Sciatic nerve (tissue), 2 donors: ENCODE data around the gene SPAG7. TPM values are rescaled to one million over a fixed set of nuclear protein-coding genes. Genes with fewer than 3 reads are reported as not detected.
A peak's percentile ranks its signal among the peaks of the same experiment; 100 is the strongest.
"Not testable (repeated sequence)": the region's sequence is repeated elsewhere in the genome, so short reads cannot be mapped to it uniquely, and the experiment has no call there.

Experiments
- ATAC-seq: fragments of 200-7000 bp; cut with Tn5 transposase; one replicate; pipeline ENCODE4 v1.9.1; 2020; ENCODE audit warnings: mild to moderate bottlenecking, moderate library complexity
- DNase-seq: peaks from one replicate; pipeline ENCODE4 v3.0.0-alpha.2; 2020; ENCODE audit warnings: low spot score
- intact Hi-C: fragments of 100-400 bp; cut with DNase I; formaldehyde crosslinking; loops from one replicate; pipeline ENCODE4 v1.14.2; 2022
- total RNA-seq: library from RNA; stranded (reverse); fragmentation: NEBNext Ultra II Directional; extraction: Animal tissue kit (Norgen Biotek cat#: 25700); gene quantifications from one replicate; pipeline ENCODE4 v1.2.1, GENCODE V29; 2021
- donor health status: DM: no; HTN: no; CAD: no.
- donor health status: DM: no; HTN: no; CAD: no.

Gene SPAG7
- total RNA-seq, 1 donor from 2014 or later = 50.8 TPM

GRCh38 chr17:4940555-4941318, 26.9 kb downstream of the SPAG7 start:
- ATAC-seq = peak; percentile 87
- peak; percentile 86 for DNase-seq
- intact Hi-C loops = no loop called here

GRCh38 chr17:4939796-4940554, 27.6 kb downstream of the SPAG7 start, which contains the start of the genes RNF167 and SLC25A11:
Gene RNF167, plus strand, starts transcription at chr17:4940268. Its CDS starts 642 bp downstream, at chr17:4940910.
Gene SLC25A11, minus strand, starts transcription at chr17:4940046. Its CDS starts 136 bp downstream, at chr17:4939910.
- ATAC-seq = peak; percentile 96
- DNase-seq = peak; percentile 96
- intact Hi-C loops = no loop called here

- DNase-seq = no peak
- ATAC-seq = no peak
- intact Hi-C loops = no loop called here
Observed at GRCh38 chr17:4939546-4939795, 28.1 kb downstream of the SPAG7 start.

GRCh38 chr17:4938688-4939545, 28.7 kb downstream of the SPAG7 start:
- intact Hi-C loops = no loop called here
- DNase-seq = no peak
- no peak for ATAC-seq

- intact Hi-C loops = no loop called here
- DNase-seq (no peak), ATAC-seq (no peak)
Observed at GRCh38 chr17:4938069-4938491, 29.5 kb downstream of the SPAG7 start.

GRCh38 chr17:4937553-4937952, 30.1 kb downstream of the SPAG7 start:
- no peak for ATAC-seq
- intact Hi-C loops = no loop called here
- no peak for DNase-seq

- DNase-seq (no peak), ATAC-seq (no peak)
- intact Hi-C loops = no loop called here
Observed at GRCh38 chr17:4936436-4936835, 31.2 kb downstream of the SPAG7 start.

- intact Hi-C loops = no loop called here
- DNase-seq (no peak), ATAC-seq (no peak)
Observed at GRCh38 chr17:4935650-4936049, 32.0 kb downstream of the SPAG7 start.

- intact Hi-C loops = no loop called here
- ATAC-seq = peak; percentile 36
- DNase-seq = no peak
Observed at GRCh38 chr17:4934173-4934979, 33.2 kb downstream of the SPAG7 start.

- no peak for DNase-seq
- intact Hi-C loops = no loop called here
- no peak for ATAC-seq
Observed at GRCh38 chr17:4933646-4934045, 34.0 kb downstream of the SPAG7 start.

- ATAC-seq (no peak), DNase-seq (no peak)
- intact Hi-C loops = no loop called here
Observed at GRCh38 chr17:4932756-4933155, 34.9 kb downstream of the SPAG7 start.

GRCh38 chr17:4931963-4932362, 35.7 kb downstream of the SPAG7 start, which contains the start of gene GP1BA:
Gene GP1BA, plus strand, starts transcription at chr17:4932277. Its CDS starts 328 bp downstream, at chr17:4932605.
- DNase-seq (no peak), ATAC-seq (no peak)
- intact Hi-C loops = no loop called here

GRCh38 chr17:4928881-4929280, 38.7 kb downstream of the SPAG7 start:
- ATAC-seq (no peak), DNase-seq (no peak)
- intact Hi-C loops = no loop called here

- ATAC-seq, DNase-seq, intact Hi-C loops: not testable (repeated sequence)
Observed at GRCh38 chr17:4926577-4927335, 40.9 kb downstream of the SPAG7 start.

- intact Hi-C loops = no loop called here
- ATAC-seq = no peak
Observed at GRCh38 chr17:4921320-4921719, 46.3 kb downstream of the SPAG7 start.

GRCh38 chr17:4920351-4921048, 47.1 kb downstream of the SPAG7 start:
- intact Hi-C loops = no loop called here
- no peak for ATAC-seq
- no peak for DNase-seq

More at GRCh38 chr17:4921320-4921719, 46.3 kb downstream of the SPAG7 start:
- DNase-seq = no peak

GRCh38 chr17:4919511-4920047, 48.0 kb downstream of the SPAG7 start:
- ATAC-seq (no peak), DNase-seq (no peak)
- intact Hi-C loops = loop anchor here (10.0 kb wide), 1 partner anchor 145 kb away; no protein-coding TSS in a partner anchor
